ENCODE results near the gene PIGZ.

- TF ChIP-seq POLR2AphosphoS5 (IDR thresholded peaks at IDR 0.05) (no peak), CTCF (IDR thresholded peaks at IDR 0.05) (no peak), POLR2A (IDR thresholded peaks at IDR 0.05) (no peak)
These were observed 25.4 kb upstream of the PIGZ start for GRCh38 chr3:196994056-196994455.
